ENCODE data around the gene SLC35D1. TPM values are rescaled to one million over a fixed set of nuclear protein-coding genes. Genes with fewer than 3 reads are reported as not detected.

Gene SLC35D1
- total RNA-seq (10 to 100 TPM; 17.0 to 17.5 TPM), polyA plus RNA-seq (4.1 TPM)

GRCh38 chr1:67053785-67054772, at the start of gene SLC35D1:
Gene SLC35D1 (minus strand): TSS chr1:67054148. CDS start chr1:67054013, 135 bp downstream.
- Mint-ChIP-seq H3K36me3 (peaks cover 0 to 28% (median 2%) of the 10 kb centered on the region in 3 donors), H3K27me3 (no peaks in the 10 kb centered on the region), H3K4me3 (peak within 1 kb of the TSS; percentile 83 to 98 (median 93)), H3K9me3 (no peaks in the 10 kb centered on the region), H3K4me1 (peaks cover 27 to 37% (median 34%) of the 10 kb centered on the region in 3 donors), H3K27ac (peak within 1 kb of the TSS; percentile 80 to 99 (median 96))
- H3K9me3 ChIP-seq (ENCODE audit: low read length) = no peaks in the 10 kb centered on the region
- peak within 1 kb of the TSS; percentile 91 for H3K27ac ChIP-seq (ENCODE audit: low read depth, low read length)
- H3K36me3 ChIP-seq (ENCODE audit: insufficient read depth, low read length) = peaks cover 5% of the 10 kb centered on the region
- no peaks in the 10 kb centered on the region for H3K27me3 ChIP-seq (ENCODE audit: insufficient read depth, low read length, poor library complexity, severe bottlenecking)
- H3K4me3 ChIP-seq (ENCODE audit: low read length) = peak within 1 kb of the TSS; percentile 89
- H3K4me1 ChIP-seq (ENCODE audit: insufficient read depth, low read length) = peaks cover 24% of the 10 kb centered on the region
- peak; percentile 70 to 82 (median 79) for DNase-seq
- POLR2A ChIA-PET = interaction anchor here (0.6 to 1.3 kb wide), 5 partner anchors 10 to 722 kb away, joined by 3 to 4 read pairs (median 3); partner anchors contain the start of gene GADD45A
- CTCF ChIA-PET = interaction anchor here (0.8 to 2.1 kb wide), 2 partner anchors 95 to 288 kb away, joined by 3 to 11 read pairs; no protein-coding TSS in a partner anchor

GRCh38 chr1:67103548-67103947, 49.6 kb upstream of the SLC35D1 start:
- CTCF ChIA-PET = no interaction called here

GRCh38 chr1:67100833-67101232, 46.9 kb upstream of the SLC35D1 start:
- Histone ChIP-seq H3K4me1 (ENCODE audit: insufficient read depth, low read length) (no peaks in the 10 kb centered on the region), H3K9me3 (ENCODE audit: low read length) (no peaks in the 10 kb centered on the region), H3K4me3 (ENCODE audit: low read length) (no peak overlapping the region), H3K36me3 (ENCODE audit: insufficient read depth, low read length) (no peaks in the 10 kb centered on the region), H3K27me3 (ENCODE audit: insufficient read depth, low read length, poor library complexity, severe bottlenecking) (no peaks in the 10 kb centered on the region), H3K27ac (ENCODE audit: low read depth, low read length) (no peak overlapping the region)
- H3K4me1 Mint-ChIP-seq = no peaks in the 10 kb centered on the region
- peaks cover 0 to 13% of the 10 kb centered on the region in 2 donors for H3K27me3 Mint-ChIP-seq
- no peaks in the 10 kb centered on the region for H3K36me3 Mint-ChIP-seq
- H3K9me3 Mint-ChIP-seq = no peaks in the 10 kb centered on the region
- no peak for DNase-seq
- H3K4me3 Mint-ChIP-seq = no peak overlapping the region
- POLR2A ChIA-PET = no interaction called here
- CTCF ChIA-PET = no interaction called here
- H3K27ac Mint-ChIP-seq = no peak overlapping the region

More at GRCh38 chr1:67103548-67103947, 49.6 kb upstream of the SLC35D1 start:
- Mint-ChIP-seq H3K36me3 (no peaks in the 10 kb centered on the region), H3K27me3 (peaks cover 0 to 10% of the 10 kb centered on the region in 2 donors), H3K9me3 (no peaks in the 10 kb centered on the region), H3K4me1 (no peaks in the 10 kb centered on the region), H3K27ac (no peak overlapping the region), H3K4me3 (no peak overlapping the region)
- no peak overlapping the region for H3K4me3 ChIP-seq (ENCODE audit: low read length)
- no peaks in the 10 kb centered on the region for H3K27me3 ChIP-seq (ENCODE audit: insufficient read depth, low read length, poor library complexity, severe bottlenecking)
- POLR2A ChIA-PET = no interaction called here
- DNase-seq = no peak
- H3K27ac ChIP-seq (ENCODE audit: low read depth, low read length) = no peak overlapping the region
- H3K36me3 ChIP-seq (ENCODE audit: insufficient read depth, low read length) = no peaks in the 10 kb centered on the region
- H3K9me3 ChIP-seq (ENCODE audit: low read length) = no peaks in the 10 kb centered on the region
- H3K4me1 ChIP-seq (ENCODE audit: insufficient read depth, low read length) = no peaks in the 10 kb centered on the region

- Mint-ChIP-seq H3K27me3 (peaks cover 9 to 25% of the 10 kb centered on the region in 2 donors), H3K9me3 (no peaks in the 10 kb centered on the region), H3K4me1 (no peaks in the 10 kb centered on the region), H3K27ac (no peak overlapping the region), H3K36me3 (no peaks in the 10 kb centered on the region), H3K4me3 (no peak overlapping the region)
- no peaks in the 10 kb centered on the region for H3K36me3 ChIP-seq (ENCODE audit: insufficient read depth, low read length)
- DNase-seq = no peak
- no peak overlapping the region for H3K27ac ChIP-seq (ENCODE audit: low read depth, low read length)
- no peak overlapping the region for H3K4me3 ChIP-seq (ENCODE audit: low read length)
- ChIA-PET CTCF (no interaction called here), POLR2A (no interaction called here)
- no peaks in the 10 kb centered on the region for H3K9me3 ChIP-seq (ENCODE audit: low read length)
- H3K4me1 ChIP-seq (ENCODE audit: insufficient read depth, low read length) = no peaks in the 10 kb centered on the region
- H3K27me3 ChIP-seq (ENCODE audit: insufficient read depth, low read length, poor library complexity, severe bottlenecking) = no peaks in the 10 kb centered on the region
These were observed 43.4 kb upstream of the SLC35D1 start for GRCh38 chr1:67097305-67097704.

- no peak overlapping the region for H3K4me3 ChIP-seq (ENCODE audit: low read length)
- Mint-ChIP-seq H3K27ac (no peak overlapping the region), H3K27me3 (peaks cover 12 to 30% of the 10 kb centered on the region in 2 donors), H3K4me1 (no peaks in the 10 kb centered on the region), H3K36me3 (peaks cover 0 to 5% (median 0%) of the 10 kb centered on the region in 3 donors), H3K4me3 (no peak overlapping the region), H3K9me3 (no peaks in the 10 kb centered on the region)
- H3K36me3 ChIP-seq (ENCODE audit: insufficient read depth, low read length) = no peaks in the 10 kb centered on the region
- no peaks in the 10 kb centered on the region for H3K27me3 ChIP-seq (ENCODE audit: insufficient read depth, low read length, poor library complexity, severe bottlenecking)
- DNase-seq = no peak
- CTCF ChIA-PET = no interaction called here
- H3K27ac ChIP-seq (ENCODE audit: low read depth, low read length) = no peak overlapping the region
- no peaks in the 10 kb centered on the region for H3K4me1 ChIP-seq (ENCODE audit: insufficient read depth, low read length)
- POLR2A ChIA-PET = no interaction called here
- no peaks in the 10 kb centered on the region for H3K9me3 ChIP-seq (ENCODE audit: low read length)
These were observed 40.2 kb upstream of the SLC35D1 start for GRCh38 chr1:67094191-67094590.

GRCh38 chr1:67089685-67090208, 35.8 kb upstream of the SLC35D1 start:
- H3K4me3 ChIP-seq (ENCODE audit: low read length) = no peak overlapping the region
- H3K4me1 ChIP-seq (ENCODE audit: insufficient read depth, low read length) = no peaks in the 10 kb centered on the region
- no peaks in the 10 kb centered on the region for H3K27me3 ChIP-seq (ENCODE audit: insufficient read depth, low read length, poor library complexity, severe bottlenecking)
- Mint-ChIP-seq H3K27ac (no peak overlapping the region), H3K36me3 (peaks cover 0 to 11% (median 2%) of the 10 kb centered on the region in 3 donors), H3K27me3 (peaks cover 9 to 32% of the 10 kb centered on the region in 2 donors), H3K9me3 (no peaks in the 10 kb centered on the region), H3K4me1 (no peaks in the 10 kb centered on the region), H3K4me3 (no peak overlapping the region)
- H3K27ac ChIP-seq (ENCODE audit: low read depth, low read length) = no peak overlapping the region
- ChIA-PET POLR2A (no interaction called here), CTCF (no interaction called here)
- H3K9me3 ChIP-seq (ENCODE audit: low read length) = no peaks in the 10 kb centered on the region
- no peaks in the 10 kb centered on the region for H3K36me3 ChIP-seq (ENCODE audit: insufficient read depth, low read length)
- DNase-seq = no peak

- no peak for DNase-seq
- H3K9me3 Mint-ChIP-seq = no peaks in the 10 kb centered on the region
- ChIA-PET CTCF (no interaction called here), POLR2A (no interaction called here)
- no peak overlapping the region for H3K4me3 Mint-ChIP-seq
- peak overlapping the region in 1 of 8 donors; percentile 47 for H3K27ac Mint-ChIP-seq
- Histone ChIP-seq H3K36me3 (ENCODE audit: insufficient read depth, low read length) (no peaks in the 10 kb centered on the region), H3K4me3 (ENCODE audit: low read length) (no peak overlapping the region), H3K27ac (ENCODE audit: low read depth, low read length) (no peak overlapping the region), H3K4me1 (ENCODE audit: insufficient read depth, low read length) (no peaks in the 10 kb centered on the region), H3K27me3 (ENCODE audit: insufficient read depth, low read length, poor library complexity, severe bottlenecking) (no peaks in the 10 kb centered on the region), H3K9me3 (ENCODE audit: low read length) (no peaks in the 10 kb centered on the region)
- H3K4me1 Mint-ChIP-seq = no peaks in the 10 kb centered on the region
- H3K27me3 Mint-ChIP-seq = peaks cover 7 to 26% of the 10 kb centered on the region in 2 donors
- H3K36me3 Mint-ChIP-seq = peaks cover 0 to 11% (median 2%) of the 10 kb centered on the region in 3 donors
These were observed 34.5 kb upstream of the SLC35D1 start for GRCh38 chr1:67088440-67088839.

GRCh38 chr1:67085326-67085725, 31.4 kb upstream of the SLC35D1 start:
- no peak overlapping the region for H3K4me3 ChIP-seq (ENCODE audit: low read length)
- Mint-ChIP-seq H3K27ac (no peak overlapping the region), H3K4me1 (no peaks in the 10 kb centered on the region), H3K36me3 (peaks cover 0 to 11% (median 2%) of the 10 kb centered on the region in 3 donors), H3K27me3 (peaks cover 4 to 16% of the 10 kb centered on the region in 2 donors), H3K9me3 (no peaks in the 10 kb centered on the region), H3K4me3 (no peak overlapping the region)
- H3K4me1 ChIP-seq (ENCODE audit: insufficient read depth, low read length) = no peaks in the 10 kb centered on the region
- H3K36me3 ChIP-seq (ENCODE audit: insufficient read depth, low read length) = no peaks in the 10 kb centered on the region
- CTCF ChIA-PET = no interaction called here
- H3K9me3 ChIP-seq (ENCODE audit: low read length) = no peaks in the 10 kb centered on the region
- DNase-seq = no peak
- POLR2A ChIA-PET = no interaction called here
- H3K27me3 ChIP-seq (ENCODE audit: insufficient read depth, low read length, poor library complexity, severe bottlenecking) = no peaks in the 10 kb centered on the region
- no peak overlapping the region for H3K27ac ChIP-seq (ENCODE audit: low read depth, low read length)
